NB4 (cell line): ENCODE data around the gene SGPP2.

ENCODE experiments used
- CTCF ChIP-seq: IDR thresholded peaks from one replicate; pipeline ENCODE4 v1.5.1; 2012; ENCODE audit warnings: low read depth, low read length
- MAX ChIP-seq: IDR thresholded peaks from 2 replicates; pipeline ENCODE4 v1.6.1; 2011; ENCODE audit warnings: low read depth, low read length
- POLR2A ChIP-seq: IDR thresholded peaks from 2 replicates; pipeline ENCODE4 v1.6.1; 2011; ENCODE audit warnings: mild to moderate bottlenecking; ENCODE audit not compliant: insufficient read length; ENCODE audit errors: extremely low read depth

DNA sequence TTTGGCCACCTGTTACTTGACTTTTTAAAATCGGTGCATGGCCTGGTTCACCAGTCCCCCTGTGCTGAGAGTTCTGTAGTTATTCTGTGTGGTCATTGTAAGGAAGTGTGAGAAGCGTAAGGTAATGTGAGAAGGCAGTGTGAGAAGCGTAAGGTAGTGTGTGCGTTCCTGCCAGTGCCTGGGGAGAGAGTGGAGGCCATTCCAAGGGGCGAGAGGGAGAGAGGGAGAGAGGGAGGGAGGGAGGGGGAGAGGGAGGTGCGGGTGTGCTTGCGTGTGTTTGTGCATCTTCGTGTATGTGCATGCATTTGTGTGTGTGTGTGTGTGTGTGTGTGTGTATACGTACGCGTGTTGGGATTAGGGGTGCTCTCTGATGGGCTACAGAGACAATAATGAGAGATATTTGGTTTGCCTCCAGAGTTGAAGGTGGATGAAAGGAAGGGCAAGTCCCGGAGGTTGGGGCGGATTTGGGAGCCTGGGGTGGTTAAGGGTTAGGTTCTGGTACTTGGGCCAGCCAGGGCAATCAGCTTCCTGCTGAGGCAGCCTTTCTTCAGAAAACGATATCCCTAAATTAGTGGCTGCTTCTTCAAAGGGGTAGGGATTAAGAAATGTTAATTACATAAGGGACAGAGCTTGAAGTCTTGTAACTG is 53.7 kb downstream of the SGPP2 start:
- no peak for TF ChIP-seq CTCF
- no peak for TF ChIP-seq POLR2A
- no peak for TF ChIP-seq MAX
